Measurements from ENCODE around the gene ABLIM2. TPM values are rescaled to one million over a fixed set of nuclear protein-coding genes. Genes with fewer than 3 reads are reported as not detected.

The ABLIM2 gene
- total RNA-seq, 1 donor from 2014 or later = 5.2 TPM

- DNase-seq (ENCODE audit: low read depth in 2 of 2) = no peak
Measured at GRCh38 chr4:8072235-8072968, 86.2 kb downstream of the ABLIM2 start.

GRCh38 chr4:8071766-8072165 lies 86.8 kb downstream of the ABLIM2 start:
- DNase-seq (ENCODE audit: low read depth in 2 of 2) = no peak

- no peak for DNase-seq (ENCODE audit: low read depth in 2 of 2)
Measured at GRCh38 chr4:8070736-8071718, 87.6 kb downstream of the ABLIM2 start.

- no peak for DNase-seq (ENCODE audit: low read depth in 2 of 2)
Measured at GRCh38 chr4:8069102-8069752, 89.4 kb downstream of the ABLIM2 start.

- no peak for DNase-seq (ENCODE audit: low read depth in 2 of 2)
Measured at GRCh38 chr4:8067945-8068896, 90.4 kb downstream of the ABLIM2 start.

GRCh38 chr4:8067274-8067936 lies 91.2 kb downstream of the ABLIM2 start:
- DNase-seq (ENCODE audit: low read depth in 2 of 2) = no peak

GRCh38 chr4:8066336-8066931 lies 92.2 kb downstream of the ABLIM2 start:
- DNase-seq (ENCODE audit: low read depth in 2 of 2) = no peak

GRCh38 chr4:8063974-8064563 lies 94.5 kb downstream of the ABLIM2 start:
- no peak for DNase-seq (ENCODE audit: low read depth in 2 of 2)

GRCh38 chr4:8061573-8061972 lies 97.0 kb downstream of the ABLIM2 start:
- DNase-seq (ENCODE audit: low read depth in 2 of 2) = no peak

DNA sequence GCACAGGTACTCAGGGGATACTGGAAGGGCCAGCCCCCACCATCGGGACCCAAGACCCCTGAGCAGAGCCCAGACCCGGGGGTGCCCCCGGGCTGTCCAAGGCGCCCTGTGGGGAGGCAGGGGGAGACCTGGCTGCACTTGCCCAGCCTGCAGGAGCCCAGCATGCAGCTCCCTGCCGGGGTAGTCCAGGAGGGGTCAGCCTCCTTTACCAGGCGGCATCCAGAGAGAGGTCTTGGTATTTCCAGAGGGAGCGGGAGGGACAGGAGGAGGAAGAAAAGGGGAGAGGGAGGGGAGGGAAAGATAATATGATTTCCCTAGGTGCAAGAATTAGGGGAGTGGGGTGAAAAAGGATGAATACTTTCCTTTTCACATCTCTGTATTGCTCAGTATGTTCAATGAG lies 97.5 kb downstream of the ABLIM2 start:
- no peak for DNase-seq (ENCODE audit: low read depth in 2 of 2)

GRCh38 chr4:8060632-8061031 lies 98.0 kb downstream of the ABLIM2 start:
- DNase-seq (ENCODE audit: low read depth in 2 of 2) = no peak

- no peak for DNase-seq (ENCODE audit: low read depth in 2 of 2)
Measured at GRCh38 chr4:8058031-8058479, 100.6 kb downstream of the ABLIM2 start.

GRCh38 chr4:8055206-8055605 lies 103.4 kb downstream of the ABLIM2 start:
- DNase-seq (ENCODE audit: low read depth in 2 of 2) = no peak

- DNase-seq (ENCODE audit: low read depth in 2 of 2) = peak in 1 of 2 donors; percentile 32
Measured at GRCh38 chr4:8053688-8054449, 104.7 kb downstream of the ABLIM2 start.

DNA sequence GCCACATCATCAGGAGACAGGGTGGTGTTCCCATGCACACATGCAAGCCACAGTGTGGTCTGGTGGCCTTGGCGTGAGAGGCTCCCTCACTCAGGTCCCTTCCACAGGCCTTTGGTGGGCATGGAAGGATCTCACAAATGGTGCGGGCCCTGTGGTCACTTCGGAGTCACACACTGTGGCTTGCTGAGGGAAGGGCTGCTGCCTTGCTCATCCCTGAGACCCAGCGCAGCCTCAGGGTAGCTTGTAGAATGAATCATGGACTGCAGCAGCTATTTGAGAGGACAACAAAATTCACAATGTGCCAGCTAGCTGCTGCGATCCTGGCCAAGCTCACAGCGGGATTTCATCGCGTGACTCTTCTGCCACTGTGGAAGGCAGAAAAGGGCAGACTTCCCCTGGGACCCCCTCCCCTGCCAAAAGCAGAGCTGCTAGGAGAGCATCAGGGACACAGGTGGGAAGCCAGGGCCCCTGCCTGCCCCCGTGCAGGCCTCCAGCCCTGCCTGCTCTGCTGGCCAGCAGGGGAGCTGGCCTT lies 106.4 kb downstream of the ABLIM2 start:
- no peak for DNase-seq (ENCODE audit: low read depth in 2 of 2)

- DNase-seq (ENCODE audit: low read depth in 2 of 2) = no peak
Measured at GRCh38 chr4:8051644-8052043, 107.0 kb downstream of the ABLIM2 start.

GRCh38 chr4:8050555-8051206 lies 107.9 kb downstream of the ABLIM2 start:
- peak in 1 of 2 donors; percentile 43 for DNase-seq (ENCODE audit: low read depth in 2 of 2)

GRCh38 chr4:8050180-8050554 lies 108.4 kb downstream of the ABLIM2 start:
- no peak for DNase-seq (ENCODE audit: low read depth in 2 of 2)

Measured in lung microvascular endothelial cell (primary cell).